Activated CD8-positive, alpha-beta memory T cell treated with anti-CD3 and anti-CD28 coated beads, Interleukin-2, amount 50 U/mL, for 24 hours (primary cell): ENCODE data around the gene PHOSPHO1.
A peak's percentile ranks its signal among the peaks of the same experiment; 100 is the strongest.
"Not testable (repeated sequence)": the region's sequence is repeated elsewhere in the genome, so short reads cannot be mapped to it uniquely, and the experiment has no call there.

Source experiments
- DNase-seq: peaks from one replicate; pipeline ENCODE4 v3.0.0-alpha.2; 2020; ENCODE audit errors: extremely low read depth

Gene PHOSPHO1

DNA sequence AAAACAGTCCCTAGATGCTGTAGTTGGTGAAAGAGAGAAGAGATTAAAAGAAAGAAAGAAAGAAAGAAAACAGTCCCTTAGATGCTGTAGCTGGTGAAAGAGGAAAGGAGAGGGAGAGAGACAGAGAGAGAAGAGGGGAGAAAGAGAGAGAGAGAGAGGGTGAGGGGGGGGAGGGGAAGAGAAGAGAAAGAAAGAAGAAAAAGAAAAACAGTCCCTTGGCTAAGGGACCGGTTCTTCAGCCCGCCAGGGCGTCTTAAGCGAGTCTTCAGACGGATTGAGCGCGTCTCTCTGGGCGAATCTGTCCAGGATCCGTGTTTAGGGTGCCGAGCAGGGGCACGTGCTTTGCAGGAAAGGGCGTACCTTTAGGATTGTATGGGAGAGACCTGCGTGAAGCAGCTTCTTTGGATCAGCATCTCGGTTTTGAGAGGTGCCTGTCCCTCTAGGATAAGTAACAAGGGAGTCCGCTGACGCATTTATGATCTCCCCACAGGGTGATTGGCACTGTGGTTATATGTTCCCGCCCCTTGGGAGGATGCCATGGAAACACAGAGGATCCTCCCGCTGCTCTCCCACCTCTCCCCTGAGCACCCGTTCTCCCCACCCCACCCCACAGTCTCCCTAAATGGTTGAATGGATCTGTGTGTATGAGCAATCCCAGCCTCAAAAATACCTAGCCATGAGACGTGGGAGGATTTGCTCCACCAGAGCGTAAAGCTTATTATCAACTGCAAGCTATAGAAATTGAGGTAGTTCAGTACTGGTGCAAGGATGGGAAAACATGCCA, 36.9 kb downstream of the PHOSPHO1 start:
- DNase-seq = no peak

DNA sequence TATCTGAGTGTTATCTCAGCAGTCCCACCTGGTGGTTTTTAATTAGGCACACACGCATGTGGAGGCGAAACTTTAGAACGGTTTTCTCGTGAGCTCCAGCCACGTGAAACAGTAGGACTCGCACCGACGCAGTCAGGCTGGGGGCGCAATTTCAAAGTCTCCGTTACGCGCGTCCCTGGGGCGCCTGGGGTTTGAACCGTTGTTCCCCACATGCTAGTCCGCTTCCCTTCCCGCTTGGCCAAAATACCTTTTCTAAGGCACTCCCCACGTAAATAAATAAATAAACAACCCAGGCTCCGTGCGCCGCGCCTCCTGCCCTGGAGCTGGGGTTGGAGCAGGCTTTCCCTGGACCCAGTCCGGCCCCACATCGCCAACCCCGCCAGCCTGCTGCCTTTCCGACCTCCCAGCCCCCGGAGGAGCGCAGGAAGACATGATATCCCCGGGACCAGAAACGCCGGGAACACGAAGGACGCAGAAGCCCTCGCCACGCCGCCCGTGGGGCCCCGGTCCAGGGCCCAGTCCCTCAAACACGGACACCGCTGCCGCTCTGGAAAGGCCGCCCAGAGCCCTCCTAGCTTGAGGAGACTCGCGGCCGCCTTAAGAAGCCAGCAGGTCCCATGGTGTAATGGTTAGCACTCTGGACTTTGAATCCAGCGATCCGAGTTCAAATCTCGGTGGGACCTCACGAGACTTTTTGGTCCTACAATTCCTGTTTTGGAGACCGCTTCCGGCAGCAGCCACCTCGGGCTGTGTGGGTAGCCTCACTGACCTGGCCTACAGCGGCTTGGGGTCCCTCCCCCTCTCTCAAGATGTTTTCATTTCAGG, 38.5 kb downstream of the PHOSPHO1 start:
- DNase-seq = peak; percentile 85

DNA sequence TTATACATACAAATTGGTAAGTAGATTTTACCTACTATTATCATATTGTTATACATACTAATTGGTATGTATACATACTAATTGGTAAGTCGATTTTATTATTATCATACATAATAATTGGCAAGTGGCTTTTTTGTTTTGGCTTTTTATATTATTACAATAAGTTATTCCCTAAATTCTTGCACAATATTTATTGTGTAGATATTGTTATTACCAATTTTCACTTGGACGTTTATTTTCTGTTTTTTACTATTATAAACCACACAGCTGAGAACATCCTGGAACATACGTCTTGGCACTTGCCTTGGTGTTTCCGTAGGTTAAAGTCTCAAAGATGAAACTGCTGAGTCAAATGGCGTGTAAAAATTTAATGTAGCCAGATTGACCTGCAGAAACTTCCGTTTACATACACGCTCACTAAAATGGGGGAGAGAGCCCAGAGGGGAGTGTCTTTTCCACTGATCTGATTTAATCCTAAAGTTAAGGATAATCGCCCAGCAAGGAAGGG, 39.1 kb downstream of the PHOSPHO1 start:
- no peak for DNase-seq

DNA sequence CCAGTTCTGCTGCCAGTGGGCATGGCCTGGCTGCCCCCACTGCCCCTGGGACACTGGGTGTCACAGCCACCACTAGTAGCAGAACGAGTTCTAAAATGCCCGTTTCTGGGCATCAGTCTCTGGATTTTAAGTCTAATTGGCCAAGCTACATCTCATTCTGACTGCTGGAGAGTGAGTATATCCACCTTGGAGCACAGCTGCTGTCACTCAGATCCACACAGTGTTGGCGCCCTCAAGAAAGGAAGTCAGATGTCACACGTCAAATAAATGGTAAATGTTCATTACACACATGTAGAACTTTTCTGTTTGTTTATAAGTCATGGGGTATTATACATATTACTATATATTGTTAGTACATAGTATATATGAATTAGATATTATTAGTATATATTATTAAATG, 39.7 kb downstream of the PHOSPHO1 start:
- no peak for DNase-seq

DNA sequence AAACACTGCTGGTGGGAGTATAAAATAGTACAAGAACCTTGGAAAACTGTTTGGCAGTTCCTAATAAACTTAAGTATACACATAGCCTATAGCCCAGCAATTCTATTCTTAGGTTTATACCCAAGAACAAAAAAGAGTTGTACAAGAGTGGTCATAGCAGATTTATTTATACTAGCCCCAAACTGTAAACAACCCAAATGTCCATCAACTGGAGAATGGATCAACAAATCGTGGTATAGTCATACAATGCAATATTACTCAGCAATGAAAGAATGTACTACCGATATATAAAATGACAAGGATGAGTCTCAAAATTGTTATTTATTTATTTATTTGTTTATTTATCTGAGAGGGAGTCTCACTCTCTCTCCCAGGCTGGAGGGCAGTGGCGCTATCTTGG, 43.3 kb downstream of the PHOSPHO1 start:
- no peak for DNase-seq

DNA sequence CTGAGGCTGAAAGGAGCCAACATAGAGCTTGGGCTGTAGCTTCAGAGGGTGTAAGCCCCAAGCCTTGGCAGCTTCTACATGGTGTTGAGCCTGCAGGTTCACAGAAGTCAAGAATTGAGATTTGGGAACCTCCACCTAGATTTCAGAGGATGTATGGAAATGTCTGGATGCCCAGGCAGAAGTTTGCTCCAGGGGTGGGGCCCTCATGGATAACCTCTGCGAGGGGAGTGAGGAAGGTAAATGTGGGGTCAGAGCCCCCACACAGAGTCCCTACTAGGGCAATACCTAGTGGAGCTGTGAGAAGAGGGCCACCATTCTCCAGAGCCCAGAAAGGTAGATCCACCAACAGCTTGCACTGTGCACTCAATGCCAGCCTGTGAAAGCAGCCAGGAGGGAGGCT, 45.2 kb downstream of the PHOSPHO1 start:
- DNase-seq = not testable (repeated sequence)

DNA sequence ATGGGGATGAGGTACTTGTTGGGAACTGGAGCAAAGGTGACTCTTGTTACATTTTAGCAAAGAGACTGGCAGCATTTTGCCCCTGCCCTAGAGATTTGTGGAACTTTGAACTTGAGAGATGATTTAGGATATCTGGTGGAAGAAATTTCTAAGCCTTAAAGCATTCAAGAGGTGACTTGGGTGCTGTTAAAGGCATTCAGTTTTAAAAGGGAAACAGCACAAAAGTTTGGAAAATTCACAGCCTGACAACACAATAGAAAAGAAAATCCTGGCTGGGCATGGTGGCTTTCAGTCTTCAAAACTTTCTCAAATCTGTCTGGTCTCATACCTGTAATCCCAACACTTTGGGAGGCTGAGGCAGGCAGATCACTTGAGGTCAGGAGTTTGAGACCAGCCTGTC, 46.1 kb downstream of the PHOSPHO1 start:
- DNase-seq = not testable (repeated sequence)

DNA sequence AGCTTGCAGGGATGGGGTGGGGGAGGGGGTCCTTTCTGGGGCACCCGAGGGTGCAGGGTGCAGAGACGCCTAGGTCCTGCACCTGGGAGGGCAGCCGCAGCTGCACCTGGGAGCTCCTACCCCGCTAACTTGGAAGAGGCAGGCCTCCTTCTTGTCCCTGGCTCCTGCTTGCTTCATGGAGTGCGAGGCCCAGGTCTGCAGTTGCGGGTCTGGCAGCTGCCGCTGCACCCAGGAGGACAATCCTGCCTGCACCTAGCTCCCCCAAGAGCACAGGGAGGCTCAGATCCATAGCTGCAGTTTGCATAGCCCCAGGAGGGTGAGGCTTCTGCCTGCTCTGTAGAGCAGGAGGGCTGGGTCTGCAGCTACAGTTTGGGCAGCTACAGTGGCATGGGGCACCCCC, 46.8 kb downstream of the PHOSPHO1 start:
- DNase-seq = no peak

DNA sequence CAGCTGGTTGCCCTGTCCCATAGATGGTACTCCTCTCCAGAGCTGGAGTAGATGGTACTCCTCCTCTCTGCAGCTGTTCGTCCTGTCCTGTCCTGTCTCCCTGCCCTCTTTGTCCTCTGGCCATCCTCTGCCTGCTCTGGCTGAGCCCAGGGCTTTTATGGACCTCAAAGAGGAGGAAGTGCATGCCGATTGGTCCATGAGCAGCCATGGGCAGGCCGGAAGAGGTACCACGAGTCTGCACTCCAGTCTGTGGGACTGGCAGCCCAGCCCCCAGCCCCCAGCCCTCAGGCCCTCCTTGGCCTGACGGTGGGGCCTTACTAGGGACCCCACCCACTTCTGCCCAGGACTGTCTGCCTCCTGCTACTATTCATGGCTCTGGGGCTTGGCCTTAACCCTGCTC, 47.2 kb downstream of the PHOSPHO1 start:
- DNase-seq = no peak

DNA sequence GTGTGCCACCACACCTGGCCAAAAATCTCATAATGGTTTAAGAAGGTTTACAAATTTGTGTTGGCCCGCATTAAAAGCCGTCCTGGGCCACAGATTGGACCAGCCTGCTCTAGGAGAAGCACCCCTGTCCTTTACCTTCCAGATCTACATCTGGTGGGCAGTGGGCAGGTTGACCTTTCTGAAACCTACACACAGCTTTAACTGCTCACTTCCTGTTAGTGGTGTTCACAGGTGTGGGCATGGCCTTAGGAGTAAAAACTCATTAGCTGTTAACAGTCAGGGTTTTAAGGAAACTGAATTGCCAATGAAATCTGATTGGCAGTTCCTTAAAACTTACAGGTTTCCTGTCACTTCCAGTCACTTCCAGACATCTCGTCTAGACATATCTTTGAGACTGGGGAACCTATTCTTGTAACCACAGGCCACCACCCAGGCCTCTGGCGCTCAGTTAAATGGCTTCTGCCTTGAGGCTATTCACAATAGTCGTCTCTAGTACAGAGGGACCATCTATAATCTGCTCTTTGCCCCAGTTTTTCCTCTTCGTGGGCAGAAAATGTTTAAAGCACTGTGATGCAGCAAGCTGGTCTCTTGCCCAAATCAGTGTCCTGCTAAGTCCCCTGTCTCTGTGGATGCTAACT, 49.5 kb downstream of the PHOSPHO1 start:
- DNase-seq = no peak

DNA sequence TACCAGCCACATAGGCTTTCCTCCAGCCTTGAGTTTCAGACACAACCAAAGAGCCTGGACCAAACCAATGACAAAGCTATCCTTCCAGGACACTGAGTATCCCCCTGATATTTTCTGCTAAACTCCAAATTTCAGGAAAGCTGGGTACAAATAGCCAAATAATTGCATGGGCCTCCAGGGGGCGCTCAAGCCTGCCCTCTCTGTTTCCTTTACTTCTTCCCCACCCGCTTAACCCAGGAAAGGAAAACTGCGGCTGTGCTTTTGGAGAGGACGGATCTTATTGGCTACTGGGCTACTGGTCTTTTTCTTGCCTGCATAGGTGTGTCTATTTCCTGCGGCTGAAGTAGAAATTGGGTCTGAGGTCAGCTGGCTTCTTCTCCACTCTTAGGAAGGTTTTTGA, 50.3 kb downstream of the PHOSPHO1 start:
- DNase-seq = peak; percentile 20

DNA sequence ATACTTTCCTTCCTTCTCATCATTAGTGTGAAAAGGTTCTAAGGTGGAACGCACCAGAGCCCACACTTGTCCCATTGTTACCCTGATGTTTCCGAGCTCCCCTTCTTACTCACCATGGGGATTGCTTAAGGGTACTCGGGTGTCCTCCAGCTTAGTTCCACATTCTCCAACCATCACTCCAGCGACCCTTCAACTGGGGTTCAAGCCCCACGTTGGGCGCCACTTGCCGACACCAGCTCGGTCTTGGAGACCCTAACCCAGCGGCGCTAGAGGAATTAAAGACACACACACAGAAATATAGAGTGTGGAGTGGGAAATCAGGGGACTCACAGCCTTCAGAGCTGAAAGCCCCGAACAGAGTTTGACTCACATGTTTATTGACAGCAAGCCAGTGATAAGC, 54.6 kb downstream of the PHOSPHO1 start:
- not testable (repeated sequence) for DNase-seq
